Measurements from ENCODE around the gene RNF126. TPM values are rescaled to one million over a fixed set of nuclear protein-coding genes. Genes with fewer than 3 reads are reported as not detected.

The RNF126 gene
- polyA plus RNA-seq, 1 donor (not counting 4 experiments of a cell fraction or from before 2014, with no cell fraction given): 8.2 TPM

- DNase-seq (ENCODE audit: low read depth, low spot score) (no peak), FAIRE-seq (no peak)
- Histone ChIP-seq H4K20me1 (ENCODE audit: control insufficient read depth, extremely low read depth, insufficient read depth, low read length) (peaks cover 30% of the 10 kb centered on the region), H3K4me1 (ENCODE audit: control insufficient read depth, extremely low read depth, insufficient read depth, low read length) (no peaks in the 10 kb centered on the region), H3K9me1 (ENCODE audit: control insufficient read depth, extremely low read depth, insufficient read depth, low read length) (no peaks in the 10 kb centered on the region), H3K4me3 (ENCODE audit: control insufficient read depth in 2 of 3, extremely low read depth in 1 of 3, insufficient read depth in 2 of 3, low read depth in 1 of 3, low read length in 3 of 3) (no peak overlapping the region), H3K27me3 (ENCODE audit: control insufficient read depth, extremely low read depth, insufficient read depth, low read length) (no peaks in the 10 kb centered on the region), H3K79me2 (ENCODE audit: control insufficient read depth, insufficient read depth, low read length) (peaks cover 51% of the 10 kb centered on the region), H3K9ac (ENCODE audit: control insufficient read depth, extremely low read depth, insufficient read depth, low read length) (no peak overlapping the region), H2AFZ (ENCODE audit: control insufficient read depth, low read length) (no peak overlapping the region), H3K9me3 (ENCODE audit: control insufficient read depth, low read depth, low read length) (no peaks in the 10 kb centered on the region), H3K36me3 (ENCODE audit: control insufficient read depth in 2 of 2, extremely low read depth in 1 of 2, insufficient read depth in 2 of 2, low read length in 2 of 2) (peaks cover 26 to 34% of the 10 kb centered on the region in 2 experiments), H3K4me2 (ENCODE audit: control insufficient read depth, extremely low read depth, insufficient read depth, low read depth, low read length) (no peak overlapping the region), H3K27ac (ENCODE audit: control insufficient read depth, insufficient read depth, low read length) (no peak overlapping the region)
- TF ChIP-seq EZH2 (IDR thresholded peaks at IDR 0.05; ENCODE audit: low read length): no peak
- dilution Hi-C loops (cut with MboI; ENCODE audit: extremely low pct_ligation_motif_present, low sequenced_read_pairs): no loop called here
Observed at GRCh38 chr19:650121-650520, 12.9 kb downstream of the RNF126 start.

- no peak for FAIRE-seq
Observed at GRCh38 chr19:648904-649801, 13.9 kb downstream of the RNF126 start.

More at GRCh38 chr19:648904-649801, 13.9 kb downstream of the RNF126 start:
- Histone ChIP-seq H3K4me3 (ENCODE audit: control insufficient read depth in 2 of 3, extremely low read depth in 1 of 3, insufficient read depth in 2 of 3, low read depth in 1 of 3, low read length in 3 of 3) (no peak overlapping the region), H4K20me1 (ENCODE audit: control insufficient read depth, extremely low read depth, insufficient read depth, low read length) (peaks cover 26% of the 10 kb centered on the region), H3K4me2 (ENCODE audit: control insufficient read depth, extremely low read depth, insufficient read depth, low read depth, low read length) (no peak overlapping the region), H3K27ac (ENCODE audit: control insufficient read depth, insufficient read depth, low read length) (no peak overlapping the region), H3K36me3 (ENCODE audit: control insufficient read depth in 2 of 2, extremely low read depth in 1 of 2, insufficient read depth in 2 of 2, low read length in 2 of 2) (peaks cover 29 to 30% of the 10 kb centered on the region in 2 experiments), H2AFZ (ENCODE audit: control insufficient read depth, low read length) (no peak overlapping the region), H3K9me3 (ENCODE audit: control insufficient read depth, low read depth, low read length) (no peaks in the 10 kb centered on the region), H3K79me2 (ENCODE audit: control insufficient read depth, insufficient read depth, low read length) (peaks cover 42% of the 10 kb centered on the region), H3K27me3 (ENCODE audit: control insufficient read depth, extremely low read depth, insufficient read depth, low read length) (no peaks in the 10 kb centered on the region), H3K4me1 (ENCODE audit: control insufficient read depth, extremely low read depth, insufficient read depth, low read length) (no peaks in the 10 kb centered on the region), H3K9ac (ENCODE audit: control insufficient read depth, extremely low read depth, insufficient read depth, low read length) (no peak overlapping the region), H3K9me1 (ENCODE audit: control insufficient read depth, extremely low read depth, insufficient read depth, low read length) (no peaks in the 10 kb centered on the region)
- DNase-seq (ENCODE audit: low read depth, low spot score): no peak
- dilution Hi-C loops (cut with MboI; ENCODE audit: extremely low pct_ligation_motif_present, low sequenced_read_pairs): no loop called here
- no peak for TF ChIP-seq EZH2 (IDR thresholded peaks at IDR 0.05; ENCODE audit: low read length)
- TF ChIP-seq CTCF (optimal IDR thresholded peaks at IDR 0.05 in 1 of 3, IDR thresholded peaks at IDR 0.05 in 1 of 3, conservative IDR thresholded peaks at IDR 0.05 in 1 of 3; ENCODE audit: extremely low read depth in 1 of 3, insufficient read depth in 2 of 3, low read length in 3 of 3): no peak
